Measurements from ENCODE around the gene RBM19. TPM values are rescaled to one million over a fixed set of nuclear protein-coding genes. Genes with fewer than 3 reads are reported as not detected.

Gene RBM19
- total RNA-seq, 1 experiment from 2014 or later = 61.7 TPM

DNA sequence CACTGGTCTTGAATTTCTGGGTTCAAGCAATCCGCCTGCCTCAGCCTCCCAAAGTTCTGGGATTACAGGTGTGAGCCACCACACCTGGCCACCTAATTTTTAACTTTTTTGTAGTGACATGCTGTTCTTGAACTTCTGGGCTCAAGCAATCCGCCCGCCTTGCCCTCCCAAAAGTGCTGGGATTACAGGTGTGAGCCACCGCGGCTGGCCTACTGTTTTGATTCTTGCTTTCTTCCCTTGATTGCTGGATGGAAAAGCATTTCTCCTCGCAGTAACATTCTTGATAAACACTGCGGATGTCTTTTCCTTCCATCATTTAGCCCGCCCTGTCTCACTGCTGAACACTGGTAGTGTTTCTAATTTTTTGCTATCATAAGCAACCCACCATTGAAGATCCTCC is 72.9 kb downstream of the RBM19 start:
- H2AFZ ChIP-seq (ENCODE audit: low read length) = no peak overlapping the region
- no peak for TF ChIP-seq EZH2 (IDR thresholded peaks at IDR 0.05; ENCODE audit: low read length, unreplicated experiment)
- no peak for TF ChIP-seq EZH2phosphoT487 (IDR thresholded peaks at IDR 0.05; ENCODE audit: borderline replicate concordance, low read length)
- TF ChIP-seq, protein P1, sequence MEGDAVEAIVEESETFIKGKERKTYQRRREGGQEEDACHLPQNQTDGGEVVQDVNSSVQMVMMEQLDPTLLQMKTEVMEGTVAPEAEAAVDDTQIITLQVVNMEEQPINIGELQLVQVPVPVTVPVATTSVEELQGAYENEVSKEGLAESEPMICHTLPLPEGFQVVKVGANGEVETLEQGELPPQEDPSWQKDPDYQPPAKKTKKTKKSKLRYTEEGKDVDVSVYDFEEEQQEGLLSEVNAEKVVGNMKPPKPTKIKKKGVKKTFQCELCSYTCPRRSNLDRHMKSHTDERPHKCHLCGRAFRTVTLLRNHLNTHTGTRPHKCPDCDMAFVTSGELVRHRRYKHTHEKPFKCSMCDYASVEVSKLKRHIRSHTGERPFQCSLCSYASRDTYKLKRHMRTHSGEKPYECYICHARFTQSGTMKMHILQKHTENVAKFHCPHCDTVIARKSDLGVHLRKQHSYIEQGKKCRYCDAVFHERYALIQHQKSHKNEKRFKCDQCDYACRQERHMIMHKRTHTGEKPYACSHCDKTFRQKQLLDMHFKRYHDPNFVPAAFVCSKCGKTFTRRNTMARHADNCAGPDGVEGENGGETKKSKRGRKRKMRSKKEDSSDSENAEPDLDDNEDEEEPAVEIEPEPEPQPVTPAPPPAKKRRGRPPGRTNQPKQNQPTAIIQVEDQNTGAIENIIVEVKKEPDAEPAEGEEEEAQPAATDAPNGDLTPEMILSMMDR (conservative IDR thresholded peaks at IDR 0.05; ENCODE audit: low read depth, low read length) = no peak
- H4K20me1 ChIP-seq (ENCODE audit: low read length) = no peaks in the 10 kb centered on the region; the same call in 1 of the 2 replicates
- H3K79me2 ChIP-seq (ENCODE audit: low read length) = no peaks in the 10 kb centered on the region
- H3K36me3 ChIP-seq (ENCODE audit: low read depth, low read length) = no peaks in the 10 kb centered on the region; the same call in 1 of the 2 replicates
- no peak overlapping the region for H3K9ac ChIP-seq (ENCODE audit: low read length)
- H3K4me1 ChIP-seq (ENCODE audit: insufficient read depth, low read length) = no peaks in the 10 kb centered on the region
- H3K4me2 ChIP-seq (ENCODE audit: low read length) = no peak overlapping the region
- H3K9me3 ChIP-seq (ENCODE audit: low read length) = no peaks in the 10 kb centered on the region
- H3K27ac ChIP-seq (ENCODE audit: low read length) = no peak overlapping the region
- no peak for ATAC-seq
- ChIA-PET CTCF (no interaction called here), POLR2A (ENCODE audit: unreplicated experiment) (no interaction called here)
- intact Hi-C loops (cut with micrococcal nuclease) = no loop called here
- H3K27me3 ChIP-seq (ENCODE audit: low read length) = no peaks in the 10 kb centered on the region
- DNase-seq = no peak
- BruUV-seq (replicated peaks) = no TSS peak
- no peaks in the 10 kb centered on the region for H3F3A ChIP-seq (ENCODE audit: low read length, unreplicated experiment)
- H3K4me3 ChIP-seq (ENCODE audit: low read length) = no peak overlapping the region
- no peaks in the 10 kb centered on the region for H3K9me2 ChIP-seq (replicated peaks; ENCODE audit: low read length)

DNA sequence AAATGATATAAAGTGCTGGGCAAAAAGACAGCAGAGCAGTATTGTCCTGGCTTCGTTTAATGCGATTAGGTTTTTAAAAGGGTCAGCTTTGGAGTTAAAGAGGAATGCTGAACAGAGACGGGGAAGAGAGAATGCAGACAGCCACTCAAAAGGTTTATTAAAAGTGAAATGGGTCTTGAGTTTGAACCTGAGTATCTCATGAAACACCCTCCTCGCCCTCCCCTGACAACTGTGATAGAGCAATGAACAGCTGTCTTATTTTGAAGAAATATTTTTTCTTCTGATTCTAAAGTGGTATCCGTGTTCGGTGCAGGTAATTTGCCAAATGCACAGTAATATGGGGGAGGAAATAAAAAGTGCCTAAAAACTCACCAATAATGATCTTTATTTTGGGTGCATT is 73.6 kb downstream of the RBM19 start:
- H3K4me3 ChIP-seq (ENCODE audit: low read length) = no peak overlapping the region
- H3K36me3 ChIP-seq (ENCODE audit: low read depth, low read length) = no peaks in the 10 kb centered on the region; the same call in 1 of the 2 replicates
- no peak for ATAC-seq
- POLR2A ChIA-PET (ENCODE audit: unreplicated experiment) = no interaction called here
- CTCF ChIA-PET = no interaction called here
- H2AFZ ChIP-seq (ENCODE audit: low read length) = no peak overlapping the region
- no peaks in the 10 kb centered on the region for H3F3A ChIP-seq (ENCODE audit: low read length, unreplicated experiment)
- H3K4me2 ChIP-seq (ENCODE audit: low read length) = no peak overlapping the region
- no peaks in the 10 kb centered on the region for H3K9me3 ChIP-seq (ENCODE audit: low read length)
- no peaks in the 10 kb centered on the region for H3K9me2 ChIP-seq (replicated peaks; ENCODE audit: low read length)
- TF ChIP-seq, protein P1 (conservative IDR thresholded peaks at IDR 0.05; ENCODE audit: low read depth, low read length) = no peak
- no peak for TF ChIP-seq EZH2 (IDR thresholded peaks at IDR 0.05; ENCODE audit: low read length, unreplicated experiment)
- no peak for TF ChIP-seq EZH2phosphoT487 (IDR thresholded peaks at IDR 0.05; ENCODE audit: borderline replicate concordance, low read length)
- H3K27ac ChIP-seq (ENCODE audit: low read length) = no peak overlapping the region
- no peak for DNase-seq
- H3K79me2 ChIP-seq (ENCODE audit: low read length) = no peaks in the 10 kb centered on the region
- no peaks in the 10 kb centered on the region for H3K4me1 ChIP-seq (ENCODE audit: insufficient read depth, low read length)
- H4K20me1 ChIP-seq (ENCODE audit: low read length) = no peaks in the 10 kb centered on the region; the same call in 1 of the 2 replicates
- H3K9ac ChIP-seq (ENCODE audit: low read length) = no peak overlapping the region
- BruUV-seq (replicated peaks) = no TSS peak
- H3K27me3 ChIP-seq (ENCODE audit: low read length) = no peaks in the 10 kb centered on the region
- intact Hi-C loops (cut with micrococcal nuclease) = no loop called here

DNA sequence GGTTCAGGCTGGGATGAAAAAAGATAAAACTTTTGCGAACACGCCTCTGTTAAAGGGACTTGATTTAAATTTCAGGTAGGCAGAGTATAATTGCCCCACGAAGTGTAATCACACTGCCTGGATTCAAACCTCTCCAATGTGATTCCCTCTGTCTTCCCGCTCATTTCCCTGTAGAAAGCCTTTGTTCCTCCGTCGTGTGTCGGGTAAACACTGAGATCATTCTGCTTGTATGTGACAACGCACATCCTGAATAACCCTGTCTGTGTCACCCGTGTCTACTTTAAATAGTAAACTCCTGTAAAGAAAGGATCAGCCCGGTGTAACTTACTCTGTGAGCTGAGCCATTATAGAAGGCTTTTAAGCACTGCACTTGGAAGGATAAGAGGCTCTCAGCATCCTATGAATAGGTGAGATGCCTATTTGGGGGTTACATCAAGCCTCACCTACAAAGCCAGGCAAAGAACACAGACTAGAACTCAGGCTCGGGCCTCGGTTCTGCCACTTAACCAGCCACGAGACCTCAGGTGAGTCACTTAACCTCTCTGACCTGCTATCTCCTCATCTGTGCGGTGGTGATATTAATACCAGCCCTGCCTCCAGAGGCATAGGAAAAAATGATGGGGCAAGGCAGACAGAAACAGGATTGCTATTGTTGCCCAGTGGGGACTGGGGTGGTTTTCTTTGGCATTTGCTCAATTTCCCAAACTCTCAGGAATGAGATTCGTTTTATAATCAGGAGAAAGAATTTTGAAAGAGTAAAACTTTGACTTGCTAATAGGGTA is 74.2 kb downstream of the RBM19 start:
- no peaks in the 10 kb centered on the region for H4K20me1 ChIP-seq (ENCODE audit: low read length)
- intact Hi-C loops (cut with micrococcal nuclease) = no loop called here
- no peaks in the 10 kb centered on the region for H3K27me3 ChIP-seq (ENCODE audit: low read length)
- H3K27ac ChIP-seq (ENCODE audit: low read length) = no peak overlapping the region
- ATAC-seq = no peak
- no peaks in the 10 kb centered on the region for H3K79me2 ChIP-seq (ENCODE audit: low read length)
- BruUV-seq (replicated peaks) = no TSS peak
- ChIA-PET POLR2A (ENCODE audit: unreplicated experiment) (no interaction called here), CTCF (no interaction called here)
- H3K36me3 ChIP-seq (ENCODE audit: low read depth, low read length) = no peaks in the 10 kb centered on the region; the same call in 1 of the 2 replicates
- TF ChIP-seq, protein P1 (conservative IDR thresholded peaks at IDR 0.05; ENCODE audit: low read depth, low read length) = no peak
- TF ChIP-seq EZH2 (IDR thresholded peaks at IDR 0.05; ENCODE audit: low read length, unreplicated experiment) (no peak), EZH2phosphoT487 (IDR thresholded peaks at IDR 0.05; ENCODE audit: borderline replicate concordance, low read length) (no peak)
- no peak overlapping the region for H3K4me2 ChIP-seq (ENCODE audit: low read length)
- H3F3A ChIP-seq (ENCODE audit: low read length, unreplicated experiment) = no peaks in the 10 kb centered on the region
- no peak overlapping the region for H3K9ac ChIP-seq (ENCODE audit: low read length)
- H3K9me2 ChIP-seq (replicated peaks; ENCODE audit: low read length) = no peaks in the 10 kb centered on the region
- H2AFZ ChIP-seq (ENCODE audit: low read length) = no peak overlapping the region
- H3K4me3 ChIP-seq (ENCODE audit: low read length) = no peak overlapping the region
- H3K9me3 ChIP-seq (ENCODE audit: low read length) = no peaks in the 10 kb centered on the region
- no peaks in the 10 kb centered on the region for H3K4me1 ChIP-seq (ENCODE audit: insufficient read depth, low read length)
- DNase-seq = no peak

Measured in PC-3 (cell line).